HepG2 (cell line): ENCODE measurements around the gene RANBP3L. TPM values are rescaled to one million over a fixed set of nuclear protein-coding genes. Genes with fewer than 3 reads are reported as not detected.

Experiments
- AGO1 ChIP-seq: fragments of 200-400 bp; formaldehyde crosslinking; IDR thresholded peaks from 2 replicates; pipeline ENCODE4 v1.6.1; 2017; ENCODE audit warnings: mild to moderate bottlenecking, low read depth, low read length, moderate library complexity; ENCODE audit not compliant: poor library complexity, severe bottlenecking
- ATF5 ChIP-seq: sonication (generic); formaldehyde crosslinking; IDR thresholded peaks from 2 replicates; pipeline ENCODE4 v1.4.0; 2020; ENCODE audit warnings: mild to moderate bottlenecking, low read depth, missing genetic modification reagents
- BATF2 ChIP-seq: sonication (generic); formaldehyde crosslinking; IDR thresholded peaks from 2 replicates; pipeline ENCODE4 v1.8.0; 2022; ENCODE audit warnings: mild to moderate bottlenecking, missing genetic modification reagents, moderate library complexity
- CTCF ChIP-seq: sonication (generic); formaldehyde crosslinking; IDR thresholded peaks from 2 replicates; pipeline ENCODE4 v1.5.0; 2020; ENCODE audit warnings: mild to moderate bottlenecking, missing genetic modification reagents, moderate library complexity
- GLI4 ChIP-seq: sonication (generic); formaldehyde crosslinking; IDR thresholded peaks from 2 replicates; pipeline ENCODE4 v1.5.1; 2020; ENCODE audit warnings: missing genetic modification reagents, mild to moderate bottlenecking, moderate library complexity, borderline replicate concordance
- HBP1 ChIP-seq: IDR thresholded peaks from 2 replicates; pipeline ENCODE4 v1.6.1; 2016; ENCODE audit warnings: low read depth, control low read depth
- ISX ChIP-seq: sonication (generic); formaldehyde crosslinking; conservative IDR thresholded peaks from 2 replicates; pipeline ENCODE4 v1.5.0; 2020; ENCODE audit warnings: missing genetic modification reagents
- MTA1 ChIP-seq: sonication (generic); formaldehyde crosslinking; IDR thresholded peaks from 2 replicates; pipeline ENCODE4 v1.4.0; 2020; ENCODE audit warnings: missing genetic modification reagents, mild to moderate bottlenecking, borderline replicate concordance
- SNAPC4 ChIP-seq: sonication (generic); formaldehyde crosslinking; IDR thresholded peaks from 2 replicates; pipeline ENCODE4 v1.4.0; 2020; ENCODE audit warnings: mild to moderate bottlenecking, missing genetic modification reagents
- ZBTB44 ChIP-seq: sonication (generic); formaldehyde crosslinking; IDR thresholded peaks from 2 replicates; pipeline ENCODE4 v1.4.0; 2020; ENCODE audit warnings: missing genetic modification reagents
- ZNF207 ChIP-seq: fragments of 450-650 bp; IDR thresholded peaks from 2 replicates; pipeline ENCODE4 v1.6.1; 2016; ENCODE audit warnings: antibody characterized with exemption, borderline replicate concordance
- ZNF280B ChIP-seq: sonication (generic); formaldehyde crosslinking; IDR thresholded peaks from 2 replicates; pipeline ENCODE4 v1.5.0; 2020; ENCODE audit warnings: missing genetic modification reagents, mild to moderate bottlenecking, borderline replicate concordance
- ZNF333 ChIP-seq: sonication (generic); formaldehyde crosslinking; IDR thresholded peaks from 2 replicates; pipeline ENCODE4 v1.4.0; 2020; ENCODE audit warnings: mild to moderate bottlenecking, missing genetic modification reagents, borderline replicate concordance
- polyA plus RNA-seq, 8 experiments: library from polyadenylated mRNA; depleted of rRNA in 3 of 8; stranded (reverse) in 7 of 8; unstranded in 1 of 8; fragments of >200 nt; fragmentation: Illumina TruSeq in 4 of 8; extraction: Trizol in 4 of 8; gene quantifications; 2 replicates each; pipeline versions ENCODE4 v1.2.1 to v1.2.3, GENCODE V29; 2011 to 2016; ENCODE audit warnings: low read depth in 4 of 8, missing spikeins in 1 of 8, mixed read lengths in 1 of 8; ENCODE audit not compliant: insufficient read depth in 1 of 8
- total RNA-seq, 5 experiments: library from RNA; depleted of rRNA; stranded (reverse); fragments of >200 nt; fragmentation: Illumina TruSeq; extraction: Trizol; gene quantifications; 2 replicates each; pipeline ENCODE4 v1.2.3, GENCODE V29; 2016; ENCODE audit warnings: low read depth in 1 of 5

RANBP3L gene
- total and polyA plus RNA-seq, 2 of the 13 experiments (the other 11 are each of a cell fraction or from before 2014, with no cell fraction given), result 0.09 TPM; not detected in 1

GRCh38 chr5:36241631-36242533 is 59.8 kb downstream of the RANBP3L start, which contains the start of gene NADK2 (continued):
- TF ChIP-seq SNAPC4 (CRISPR knock-in tag), result peak; percentile 93
- TF ChIP-seq GLI4 (CRISPR knock-in tag), result peak; percentile 57; the same call in 1 of the 2 replicates
- peak; percentile 78 for TF ChIP-seq CTCF (CRISPR knock-in tag)
- 0 out of 2 replicates have a peak, but pooled peaks have one; percentile 9 for TF ChIP-seq ZNF280B (CRISPR knock-in tag)
- TF ChIP-seq BATF2 (CRISPR knock-in tag), result peak; percentile 74; the same call in 1 of the 2 replicates
- no peak for TF ChIP-seq ZNF207
- TF ChIP-seq MTA1 (CRISPR knock-in tag), result peak; percentile 91; the same call in 1 of the 2 replicates
- peak; percentile 34; the same call in 1 of the 2 replicates for TF ChIP-seq ZBTB44 (CRISPR knock-in tag)
- TF ChIP-seq AGO1, result no peak
- TF ChIP-seq ZNF333 (CRISPR knock-in tag), result no peak
- TF ChIP-seq ATF5 (CRISPR knock-in tag), result no peak
- TF ChIP-seq ISX (CRISPR knock-in tag), result peak; percentile 67; the same call in 1 of the 2 replicates
- TF ChIP-seq HBP1, result no peak
